ENCODE data around the gene CXCL14. TPM values are rescaled to one million over a fixed set of nuclear protein-coding genes. Genes with fewer than 3 reads are reported as not detected.

The CXCL14 gene
- total and polyA plus RNA-seq, 12 donors: 0.06 to 30.0 (median 2.0) TPM

- no peaks in the 10 kb centered on the region for H3K36me3 ChIP-seq (replicated peaks in 1 of 2)
- H3K9me3 ChIP-seq (replicated peaks in 1 of 3): no peaks in the 10 kb centered on the region
- peaks cover 7% of the 10 kb centered on the region for H3K27me3 ChIP-seq
- no peak for DNase-seq
- no peak overlapping the region for H3K4me3 ChIP-seq
- WGBS, 4 donors: 75 to 85% (median 79%) methylated on average over 6 of the region's 6 CpGs
- TF ChIP-seq CTCF (IDR thresholded peaks at IDR 0.05) (no peak), POLR2A (IDR thresholded peaks at IDR 0.05) (no peak)
- H3K27ac ChIP-seq: no peak overlapping the region
- intact Hi-C loops (cut with DNase I): no loop called here
- H3K4me1 ChIP-seq (replicated peaks in 1 of 2): no peaks in the 10 kb centered on the region
Measured at GRCh38 chr5:135565266-135565665, 13.5 kb downstream of the CXCL14 start.

- TF ChIP-seq CTCF (IDR thresholded peaks at IDR 0.05) (no peak), POLR2A (IDR thresholded peaks at IDR 0.05) (no peak)
- intact Hi-C loops (cut with DNase I): no loop called here
- 70 to 86% (median 81%) methylated on average over 4 to 5 of the region's 5 CpGs for WGBS, 4 donors
- Histone ChIP-seq H3K27ac (no peak overlapping the region), H3K9me3 (replicated peaks in 1 of 3) (no peaks in the 10 kb centered on the region), H3K4me3 (no peak overlapping the region), H3K36me3 (replicated peaks in 1 of 2) (no peaks in the 10 kb centered on the region), H3K27me3 (peaks cover 7% of the 10 kb centered on the region), H3K4me1 (replicated peaks in 1 of 2) (no peaks in the 10 kb centered on the region)
- no peak for DNase-seq
Measured at GRCh38 chr5:135564331-135564730, 14.5 kb downstream of the CXCL14 start.

- intact Hi-C loops (cut with DNase I): loop anchor here in 1 of 2 donors (2.0 kb wide), 1 partner anchor 270 kb away; no protein-coding TSS in a partner anchor
Measured at GRCh38 chr5:135561266-135561665, 17.5 kb downstream of the CXCL14 start.

GRCh38 chr5:135560858-135561257 lies 17.9 kb downstream of the CXCL14 start:
- Histone ChIP-seq H3K4me1 (replicated peaks in 1 of 2) (no peaks in the 10 kb centered on the region), H3K36me3 (replicated peaks in 1 of 2) (no peaks in the 10 kb centered on the region), H3K9me3 (replicated peaks in 1 of 3) (no peaks in the 10 kb centered on the region), H3K27me3 (peaks cover 6% of the 10 kb centered on the region), H3K27ac (no peak overlapping the region), H3K4me3 (no peak overlapping the region)
- DNase-seq: peak; percentile 66 to 88 (median 82)
- peak; percentile 55 to 77 (median 74) for TF ChIP-seq CTCF (IDR thresholded peaks at IDR 0.05)
- TF ChIP-seq POLR2A (IDR thresholded peaks at IDR 0.05): no peak
- intact Hi-C loops (cut with DNase I): loop anchor here in 1 of 2 donors (2.0 kb wide), 1 partner anchor 270 kb away; no protein-coding TSS in a partner anchor
- 13 to 17% (median 16%) methylated on average over 14 of the region's 14 CpGs for WGBS, 4 donors

More at GRCh38 chr5:135561266-135561665, 17.5 kb downstream of the CXCL14 start:
- WGBS, 4 donors: 86 to 89% (median 87%) methylated on average over 6 of the region's 6 CpGs
- Histone ChIP-seq H3K4me3 (no peak overlapping the region), H3K27me3 (peaks cover 7% of the 10 kb centered on the region), H3K27ac (no peak overlapping the region), H3K36me3 (replicated peaks in 1 of 2) (no peaks in the 10 kb centered on the region), H3K4me1 (replicated peaks in 1 of 2) (no peaks in the 10 kb centered on the region), H3K9me3 (replicated peaks in 1 of 3) (no peaks in the 10 kb centered on the region)
- no peak for DNase-seq
- no peak for TF ChIP-seq POLR2A (IDR thresholded peaks at IDR 0.05)
- no peak for TF ChIP-seq CTCF (IDR thresholded peaks at IDR 0.05)

Measured in adrenal gland (tissue), 12 donors.